AG04450 (cell line): Measurements from ENCODE around the gene NTM. TPM values are rescaled to one million over a fixed set of nuclear protein-coding genes. Genes with fewer than 3 reads are reported as not detected.

ENCODE experiments used
- CTCF ChIA-PET: fragments of 300-600, 350-600 bp; formaldehyde crosslinking; extraction: SDS; loops from one replicate; lab custom pipeline; 2022; ENCODE audit warnings: antibody characterized with exemption, inconsistent platforms; lab: Charles Lee
- POLR2A ChIA-PET: fragments of 350-600 bp; formaldehyde crosslinking; extraction: SDS; loops from one replicate; lab custom pipeline; 2021; ENCODE audit warnings: antibody characterized with exemption, inconsistent platforms; lab: Yijun Ruan, JAX
- DNase-seq: peaks from one replicate; pipeline ENCODE4 v3.0.0-alpha.2; 2011; ENCODE audit warnings: low read depth, low spot score
- H3K27ac ChIP-seq: one replicate; pipeline ENCODE4 v1.5.1; 2012; ENCODE audit warnings: low read depth, low read length, control low read depth
- H3K27me3 ChIP-seq: one replicate; pipeline ENCODE4 v1.6.0; 2012; ENCODE audit warnings: low read length; ENCODE audit not compliant: control insufficient read depth, insufficient read depth
- H3K4me3 ChIP-seq: 2 replicates; pipeline ENCODE4 v1.5.1; 2011; ENCODE audit warnings: mild to moderate bottlenecking, low read depth, low read length, control low read depth
- H3K9me3 ChIP-seq: 2 replicates; pipeline ENCODE4 v1.5.1; 2012; ENCODE audit warnings: low read length; ENCODE audit not compliant: control insufficient read depth, insufficient read depth
- CTCF ChIP-seq: IDR thresholded peaks from 2 replicates; pipeline ENCODE4 v1.5.1; 2011; ENCODE audit warnings: low read depth, low read length, control low read depth, inconsistent platforms
- polyA plus RNA-seq: library from polyadenylated mRNA; depleted of rRNA; stranded (reverse); fragments of >200 nt; gene quantifications from 2 replicates; pipeline ENCODE4 v1.2.3, GENCODE V29; 2011

NTM gene
- polyA plus RNA-seq, 1 experiment = 26.9 TPM

GRCh38 chr11:131481303-131481702 is 110.9 kb downstream of the NTM start:
- Histone ChIP-seq H3K4me3 (no peak overlapping the region), H3K9me3 (no peaks in the 10 kb centered on the region), H3K27me3 (no peaks in the 10 kb centered on the region), H3K27ac (no peak overlapping the region)
- ChIA-PET POLR2A (no interaction called here), CTCF (interaction anchor here (1.0 kb wide), 1 partner anchor 417 kb away, joined by 4 read pairs; no protein-coding TSS in a partner anchor)
- TF ChIP-seq CTCF = no peak
- DNase-seq = no peak

GRCh38 chr11:131481971-131482370 is 111.6 kb downstream of the NTM start:
- no peak overlapping the region for H3K4me3 ChIP-seq
- DNase-seq = no peak
- ChIA-PET CTCF (interaction anchor here (1.0 kb wide), 1 partner anchor 417 kb away, joined by 4 read pairs; no protein-coding TSS in a partner anchor), POLR2A (no interaction called here)
- no peaks in the 10 kb centered on the region for H3K27me3 ChIP-seq
- no peak for TF ChIP-seq CTCF
- H3K27ac ChIP-seq = no peak overlapping the region
- H3K9me3 ChIP-seq = no peaks in the 10 kb centered on the region

- ChIA-PET POLR2A (no interaction called here), CTCF (no interaction called here)
- no peak for DNase-seq
- no peaks in the 10 kb centered on the region for H3K9me3 ChIP-seq
- H3K27ac ChIP-seq = no peak overlapping the region
- no peaks in the 10 kb centered on the region for H3K27me3 ChIP-seq
- no peak overlapping the region for H3K4me3 ChIP-seq
- TF ChIP-seq CTCF = no peak
Observed at GRCh38 chr11:131483453-131483852, 113.0 kb downstream of the NTM start.

- no peak for DNase-seq
- H3K27ac ChIP-seq = no peak overlapping the region
- no peaks in the 10 kb centered on the region for H3K9me3 ChIP-seq
- ChIA-PET CTCF (no interaction called here), POLR2A (no interaction called here)
- H3K27me3 ChIP-seq = no peaks in the 10 kb centered on the region
- no peak overlapping the region for H3K4me3 ChIP-seq
- TF ChIP-seq CTCF = no peak
Observed at GRCh38 chr11:131483877-131484276, 113.5 kb downstream of the NTM start.

- ChIA-PET POLR2A (no interaction called here), CTCF (no interaction called here)
- Histone ChIP-seq H3K9me3 (no peaks in the 10 kb centered on the region), H3K27ac (no peak overlapping the region), H3K27me3 (no peaks in the 10 kb centered on the region), H3K4me3 (no peak overlapping the region)
- TF ChIP-seq CTCF = no peak
- no peak for DNase-seq
Observed at GRCh38 chr11:131486100-131486499, 115.7 kb downstream of the NTM start.
